Stimulated activated CD4-positive, alpha-beta T cell treated with anti-CD3 and anti-CD28 coated beads, Interleukin-15, amount 100 ng/mL, for 48 hours (primary cell): Measurements from ENCODE around the gene VPREB1.
"Not testable (repeated sequence)": the region's sequence is repeated elsewhere in the genome, so short reads cannot be mapped to it uniquely, and the experiment has no call there.

Experiments
- DNase-seq, 2 donors: peaks; one replicate each; pipeline ENCODE4 v3.0.0-alpha.2; 2020; ENCODE audit warnings: low read depth in 2 of 2

The VPREB1 gene

GRCh38 chr22:22245935-22246525 is 1.4 kb downstream of the VPREB1 start:
- DNase-seq, result no peak

GRCh38 chr22:22246706-22247105 is 2.1 kb downstream of the VPREB1 start:
- DNase-seq, result no peak

DNA sequence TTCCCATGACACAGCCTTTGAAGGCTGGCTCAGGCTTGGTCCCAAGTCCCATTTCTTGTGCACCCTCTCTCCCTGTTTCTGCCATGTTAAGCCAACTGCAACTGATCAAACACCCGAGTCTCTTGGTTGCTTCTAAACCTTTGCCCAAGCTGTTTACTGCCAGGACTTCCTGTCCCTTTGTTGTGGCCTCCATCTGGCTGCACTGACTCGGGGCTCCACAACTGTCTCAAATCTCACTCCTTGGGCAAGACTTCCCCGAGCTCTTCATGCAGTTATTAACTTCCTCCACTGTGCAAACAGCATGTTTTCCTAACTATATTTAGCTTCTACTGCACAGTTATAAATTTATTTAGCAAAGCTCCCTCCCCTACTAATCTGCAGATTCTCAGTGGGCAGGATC is 4.3 kb downstream of the VPREB1 start:
- no peak for DNase-seq

GRCh38 chr22:22250651-22251050 is 6.1 kb downstream of the VPREB1 start:
- DNase-seq, result not testable (repeated sequence)

GRCh38 chr22:22256133-22256532 is 11.5 kb downstream of the VPREB1 start:
- not testable (repeated sequence) for DNase-seq

GRCh38 chr22:22258597-22259415 is 14.2 kb downstream of the VPREB1 start:
- not testable (repeated sequence) for DNase-seq

DNA sequence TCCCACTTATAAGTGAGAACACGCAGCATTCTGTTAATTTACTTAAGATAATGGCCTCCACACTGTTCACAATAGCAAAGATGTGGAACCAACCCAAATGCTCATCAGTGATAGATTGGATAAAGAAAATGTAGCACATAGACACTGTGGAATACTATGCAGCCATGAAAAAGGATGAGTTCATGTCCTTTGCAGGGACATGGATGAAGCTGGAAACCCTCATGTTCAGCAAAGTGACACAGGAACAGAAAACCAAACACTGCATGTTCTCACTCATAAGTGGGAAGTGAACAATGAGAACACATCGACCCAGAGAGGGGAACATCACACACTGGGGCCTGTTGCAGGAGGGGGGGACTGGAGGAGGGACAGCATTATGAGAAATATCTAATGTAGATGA is 15.6 kb downstream of the VPREB1 start:
- not testable (repeated sequence) for DNase-seq

- not testable (repeated sequence) for DNase-seq
Measured at GRCh38 chr22:22260586-22260985, 16.0 kb downstream of the VPREB1 start.

GRCh38 chr22:22262332-22263074 is 17.9 kb downstream of the VPREB1 start:
- peak; percentile 4 to 9 for DNase-seq

GRCh38 chr22:22263823-22264222 is 19.2 kb downstream of the VPREB1 start:
- not testable (repeated sequence) for DNase-seq

DNA sequence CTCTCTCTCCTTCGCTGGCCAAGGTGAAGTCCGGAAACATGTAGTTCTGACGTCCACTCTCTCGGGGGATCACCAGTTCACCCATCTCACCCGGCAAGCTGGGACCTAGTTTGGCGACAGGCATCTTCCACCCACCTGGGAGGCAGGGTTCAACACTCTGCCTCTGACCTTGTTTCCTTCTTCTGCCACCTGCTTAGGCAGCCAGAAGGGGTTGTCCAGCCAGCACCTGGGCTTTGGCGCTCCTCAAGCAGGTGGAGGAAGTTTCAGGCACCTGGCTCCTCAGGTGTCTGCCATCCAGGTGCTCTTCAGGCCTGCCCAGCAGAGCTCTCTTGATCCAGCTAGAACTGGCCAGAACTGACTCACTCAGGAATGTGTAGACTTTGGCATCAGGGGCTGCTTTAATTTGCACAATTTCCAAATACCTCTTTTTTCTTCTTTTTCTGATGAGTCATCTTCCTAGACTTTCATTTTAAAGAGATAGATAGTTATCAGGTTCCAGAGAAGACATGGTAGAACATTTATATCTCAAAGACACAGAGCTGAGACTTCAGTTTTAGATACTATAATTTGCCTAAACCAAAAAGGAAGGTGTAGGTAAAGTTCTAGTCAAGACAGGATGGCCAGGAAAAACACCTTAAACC is 25.6 kb downstream of the VPREB1 start:
- not testable (repeated sequence) for DNase-seq

DNA sequence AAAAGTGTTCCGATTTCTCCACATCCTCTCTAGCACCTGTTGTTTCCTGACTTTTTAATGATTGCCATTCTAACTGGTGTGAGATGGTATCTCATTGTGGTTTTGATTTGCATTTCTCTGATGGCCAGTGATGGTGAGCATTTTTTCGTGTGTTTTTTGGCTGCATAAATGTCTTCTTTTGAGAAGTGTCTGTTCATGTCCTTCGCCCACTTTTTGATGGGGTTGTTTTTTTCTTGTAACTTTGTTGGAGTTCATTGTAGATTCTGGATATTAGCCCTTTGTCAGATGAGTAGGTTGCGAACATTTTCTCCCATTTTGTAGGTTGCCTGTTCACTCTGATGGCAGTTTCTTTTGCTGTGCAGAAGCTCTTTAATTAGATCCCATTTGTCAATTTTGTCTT is 32.8 kb downstream of the VPREB1 start:
- not testable (repeated sequence) for DNase-seq

- not testable (repeated sequence) for DNase-seq
Measured at GRCh38 chr22:22284962-22285756, 40.6 kb downstream of the VPREB1 start.

- DNase-seq, result not testable (repeated sequence)
Measured at GRCh38 chr22:22286390-22287105, 42.0 kb downstream of the VPREB1 start.

DNA sequence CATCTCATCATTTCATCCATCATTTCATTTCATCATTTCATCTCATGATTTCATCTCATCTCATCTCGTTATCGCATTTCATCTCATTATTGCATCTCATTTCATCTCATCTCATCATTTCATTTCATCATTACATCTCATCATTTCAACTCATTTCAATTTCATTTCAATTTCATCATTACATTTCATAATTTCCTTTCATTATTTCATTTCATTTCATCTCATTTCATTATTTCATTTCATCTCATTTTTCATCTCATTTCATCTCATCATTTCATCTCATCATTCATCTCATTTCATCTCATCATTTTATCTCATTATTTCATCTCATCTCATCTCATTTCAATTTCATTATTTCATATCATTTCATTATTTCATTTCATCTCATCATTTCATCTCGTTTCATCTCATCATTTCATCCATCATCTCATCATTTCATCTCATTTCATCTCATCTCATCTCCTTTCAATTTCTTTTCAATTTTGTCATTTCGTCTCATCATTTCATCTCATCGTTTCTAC is 42.6 kb downstream of the VPREB1 start:
- DNase-seq, result not testable (repeated sequence)

- DNase-seq, result not testable (repeated sequence)
Measured at GRCh38 chr22:22289666-22290065, 45.1 kb downstream of the VPREB1 start.

DNA sequence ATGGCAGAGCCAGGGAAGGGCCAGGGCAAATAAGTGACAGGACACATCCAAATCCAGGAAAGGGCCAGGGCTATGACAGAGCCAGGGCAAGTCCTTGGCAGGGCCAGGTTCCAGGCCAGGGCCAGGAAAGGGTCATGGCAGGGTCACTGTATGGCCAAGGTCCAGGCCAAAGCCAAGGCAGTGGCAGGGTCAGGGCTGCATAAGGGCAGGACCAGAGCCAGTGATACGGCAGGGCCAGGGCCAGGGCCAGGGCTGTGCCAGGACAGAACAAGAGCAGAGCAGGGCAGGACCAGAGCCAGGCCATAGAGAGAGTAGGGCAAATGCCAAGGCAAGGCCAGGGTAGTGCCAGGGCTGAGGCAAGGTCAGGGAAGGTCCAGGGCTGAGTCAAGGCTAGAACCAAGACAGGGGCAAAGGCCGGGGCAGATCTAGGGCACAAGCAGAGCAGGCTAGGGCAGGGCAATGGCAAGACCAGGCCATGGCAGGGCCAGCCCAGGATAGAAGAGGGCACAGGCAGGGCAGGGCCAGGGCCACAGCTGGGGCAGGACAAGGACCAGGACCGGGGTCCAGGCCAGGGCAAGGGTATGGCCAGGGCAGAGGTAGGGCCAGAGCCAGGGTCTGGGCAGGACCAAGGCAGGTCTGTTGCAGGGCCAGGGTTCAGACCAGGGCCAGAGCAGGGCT is 46.7 kb downstream of the VPREB1 start:
- not testable (repeated sequence) for DNase-seq

- not testable (repeated sequence) for DNase-seq
Measured at GRCh38 chr22:22292656-22293055, 48.1 kb downstream of the VPREB1 start.

DNA sequence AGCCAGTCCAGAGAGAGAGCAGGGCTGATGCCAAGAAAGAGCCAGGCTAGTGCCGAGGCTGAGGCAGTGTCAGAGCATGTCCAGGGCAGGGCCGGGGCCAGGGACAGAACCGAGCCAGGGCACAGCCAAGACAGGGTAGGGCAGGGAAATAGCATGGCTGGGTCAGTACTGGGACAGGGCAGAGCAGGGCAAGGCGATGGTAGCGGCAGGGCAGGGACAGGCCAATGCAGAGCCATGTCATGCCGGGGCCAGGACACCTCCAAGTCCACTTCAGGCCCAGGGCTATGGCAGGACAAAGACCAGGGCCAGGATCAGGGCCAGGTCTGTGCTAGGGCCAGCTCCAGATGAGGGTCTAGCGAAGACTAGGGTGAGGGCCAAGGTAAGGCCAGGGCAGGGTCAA is 48.9 kb downstream of the VPREB1 start:
- not testable (repeated sequence) for DNase-seq

GRCh38 chr22:22294641-22295040 is 50.1 kb downstream of the VPREB1 start:
- DNase-seq, result not testable (repeated sequence)
